Gastroesophageal sphincter (tissue), 3 donors: ENCODE measurements around the gene ATRAID.

Experiments
- CTCF ChIP-seq, 4 experiments: fragments of 200-600 bp in 2 of 4; fragments of 450-650 bp in 2 of 4; sonication (generic) in 1 of 4; IDR thresholded peaks; one replicate each; pipeline ENCODE4 v1.5.1; 2017 to 2019; ENCODE audit warnings: antibody characterized with exemption in 4 of 4, mild to moderate bottlenecking in 2 of 4, moderate library complexity in 2 of 4
- EP300 ChIP-seq: sonication (generic); formaldehyde crosslinking; IDR thresholded peaks from one replicate; pipeline ENCODE4 v1.6.1; 2017; ENCODE audit warnings: antibody characterized with exemption, mild to moderate bottlenecking
- POLR2A ChIP-seq, 2 donors: fragments of 450-650 bp; IDR thresholded peaks; one replicate each; pipeline ENCODE4 v1.6.1; 2017; ENCODE audit warnings: antibody characterized with exemption in 2 of 2, mild to moderate bottlenecking in 2 of 2, moderate library complexity in 1 of 2
- POLR2AphosphoS5 ChIP-seq: sonication (generic); formaldehyde crosslinking; IDR thresholded peaks from one replicate; pipeline ENCODE4 v1.6.1; 2017; ENCODE audit warnings: antibody characterized with exemption

GRCh38 chr2:27174638-27175037 is 37.2 kb upstream of the ATRAID start:
- no peak for TF ChIP-seq CTCF (IDR thresholded peaks at IDR 0.05)
- TF ChIP-seq POLR2AphosphoS5: no peak
- TF ChIP-seq EP300: no peak
- TF ChIP-seq POLR2A (IDR thresholded peaks at IDR 0.05): no peak
